Right lobe of liver (tissue), 4 donors: ENCODE data around the gene ZNF564.

Experiments
- POLR2A ChIP-seq: fragments of 450-650 bp; IDR thresholded peaks from one replicate; pipeline ENCODE4 v1.6.1; 2017; ENCODE audit warnings: antibody characterized with exemption, mild to moderate bottlenecking
- TF ChIP-seq, protein P1 (sequence below), 4 donors: fragments of 200-600 bp in 3 of 4; fragments of 450-650 bp in 1 of 4; IDR thresholded peaks; one replicate each; pipeline versions ENCODE4 v1.5.1 to v1.8.0; 2016 to 2022; ENCODE audit warnings: antibody characterized with exemption in 4 of 4, mild to moderate bottlenecking in 2 of 4
- donor health status: DM: no; HTN: no; CAD: no.
- donor health status: DM: no; HTN: no; CAD: no.
- donor health status: DM: no; HTN: yes; CAD: no.

DNA sequence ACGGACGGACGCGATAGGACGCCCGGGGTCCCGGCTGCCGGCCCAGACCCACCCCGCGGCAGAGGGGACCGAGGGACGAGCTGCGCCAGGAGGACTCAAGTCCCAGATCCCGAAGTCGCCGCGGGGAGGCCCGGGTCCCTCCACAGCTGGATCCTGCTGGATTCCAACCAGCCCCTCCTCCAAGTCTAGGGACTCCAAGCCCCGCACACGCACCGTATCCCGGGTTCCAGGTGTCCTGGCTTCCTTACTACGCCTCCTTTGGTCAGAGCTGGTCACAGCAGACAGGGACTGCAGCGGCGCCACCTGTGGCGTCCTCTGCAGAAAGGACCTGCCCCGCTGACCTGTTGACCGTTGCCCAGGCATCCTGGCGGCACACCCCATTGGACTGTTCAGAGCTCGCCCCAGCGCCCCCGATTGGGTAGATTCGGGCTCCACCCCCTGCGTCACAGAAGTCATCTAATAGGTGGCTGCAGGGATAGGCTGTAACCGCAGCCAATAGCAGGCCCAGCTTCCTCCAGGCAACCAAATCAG, 37.7 kb downstream of the ZNF564 start:
- no peak for TF ChIP-seq POLR2A
- TF ChIP-seq, protein P1, sequence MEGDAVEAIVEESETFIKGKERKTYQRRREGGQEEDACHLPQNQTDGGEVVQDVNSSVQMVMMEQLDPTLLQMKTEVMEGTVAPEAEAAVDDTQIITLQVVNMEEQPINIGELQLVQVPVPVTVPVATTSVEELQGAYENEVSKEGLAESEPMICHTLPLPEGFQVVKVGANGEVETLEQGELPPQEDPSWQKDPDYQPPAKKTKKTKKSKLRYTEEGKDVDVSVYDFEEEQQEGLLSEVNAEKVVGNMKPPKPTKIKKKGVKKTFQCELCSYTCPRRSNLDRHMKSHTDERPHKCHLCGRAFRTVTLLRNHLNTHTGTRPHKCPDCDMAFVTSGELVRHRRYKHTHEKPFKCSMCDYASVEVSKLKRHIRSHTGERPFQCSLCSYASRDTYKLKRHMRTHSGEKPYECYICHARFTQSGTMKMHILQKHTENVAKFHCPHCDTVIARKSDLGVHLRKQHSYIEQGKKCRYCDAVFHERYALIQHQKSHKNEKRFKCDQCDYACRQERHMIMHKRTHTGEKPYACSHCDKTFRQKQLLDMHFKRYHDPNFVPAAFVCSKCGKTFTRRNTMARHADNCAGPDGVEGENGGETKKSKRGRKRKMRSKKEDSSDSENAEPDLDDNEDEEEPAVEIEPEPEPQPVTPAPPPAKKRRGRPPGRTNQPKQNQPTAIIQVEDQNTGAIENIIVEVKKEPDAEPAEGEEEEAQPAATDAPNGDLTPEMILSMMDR (IDR thresholded peaks at IDR 0.05) = no peak
